ENCODE measurements around the gene LMF1. TPM values are rescaled to one million over a fixed set of nuclear protein-coding genes. Genes with fewer than 3 reads are reported as not detected.
"Not testable (repeated sequence)": the region's sequence is repeated elsewhere in the genome, so short reads cannot be mapped to it uniquely, and the experiment has no call there.

LMF1 gene
- total RNA-seq, 1 donor from 2014 or later: 24.6 TPM

- TF ChIP-seq CTCF (IDR thresholded peaks at IDR 0.05): no peak
- H3K27ac Mint-ChIP-seq (ENCODE audit: unreplicated experiment): no peak overlapping the region
- peaks cover 3% of the 10 kb centered on the region for H3K36me3 Mint-ChIP-seq (ENCODE audit: unreplicated experiment)
- no peak for DNase-seq (ENCODE audit: extremely low spot score, unreplicated experiment)
- no peak overlapping the region for H3K4me3 Mint-ChIP-seq (ENCODE audit: unreplicated experiment)
- H3K9me3 Mint-ChIP-seq (ENCODE audit: unreplicated experiment): no peaks in the 10 kb centered on the region
- no peaks in the 10 kb centered on the region for H3K4me1 Mint-ChIP-seq (ENCODE audit: unreplicated experiment)
- H3K27me3 Mint-ChIP-seq (ENCODE audit: unreplicated experiment): no peaks in the 10 kb centered on the region
Observed at GRCh38 chr16:891353-891740, 79.4 kb downstream of the LMF1 start.

- H3K27me3 Mint-ChIP-seq (ENCODE audit: unreplicated experiment): no peaks in the 10 kb centered on the region
- no peak overlapping the region for H3K27ac Mint-ChIP-seq (ENCODE audit: unreplicated experiment)
- no peaks in the 10 kb centered on the region for H3K4me1 Mint-ChIP-seq (ENCODE audit: unreplicated experiment)
- TF ChIP-seq CTCF (IDR thresholded peaks at IDR 0.05): no peak
- H3K9me3 Mint-ChIP-seq (ENCODE audit: unreplicated experiment): no peaks in the 10 kb centered on the region
- no peak for DNase-seq (ENCODE audit: extremely low spot score, unreplicated experiment)
- no peak overlapping the region for H3K4me3 Mint-ChIP-seq (ENCODE audit: unreplicated experiment)
- H3K36me3 Mint-ChIP-seq (ENCODE audit: unreplicated experiment): peaks cover 3% of the 10 kb centered on the region
Observed at GRCh38 chr16:890716-891352, 80.0 kb downstream of the LMF1 start.

GRCh38 chr16:890217-890616 lies 80.6 kb downstream of the LMF1 start:
- H3K4me3 Mint-ChIP-seq (ENCODE audit: unreplicated experiment): no peak overlapping the region
- no peaks in the 10 kb centered on the region for H3K4me1 Mint-ChIP-seq (ENCODE audit: unreplicated experiment)
- no peaks in the 10 kb centered on the region for H3K27me3 Mint-ChIP-seq (ENCODE audit: unreplicated experiment)
- no peak for TF ChIP-seq CTCF (IDR thresholded peaks at IDR 0.05)
- H3K36me3 Mint-ChIP-seq (ENCODE audit: unreplicated experiment): peaks cover 3% of the 10 kb centered on the region
- no peak overlapping the region for H3K27ac Mint-ChIP-seq (ENCODE audit: unreplicated experiment)
- no peaks in the 10 kb centered on the region for H3K9me3 Mint-ChIP-seq (ENCODE audit: unreplicated experiment)
- no peak for DNase-seq (ENCODE audit: extremely low spot score, unreplicated experiment)

GRCh38 chr16:889586-889985 lies 81.2 kb downstream of the LMF1 start:
- Mint-ChIP-seq H3K36me3 (ENCODE audit: unreplicated experiment) (peaks cover 3% of the 10 kb centered on the region), H3K4me3 (ENCODE audit: unreplicated experiment) (no peak overlapping the region), H3K27me3 (ENCODE audit: unreplicated experiment) (no peaks in the 10 kb centered on the region), H3K9me3 (ENCODE audit: unreplicated experiment) (no peaks in the 10 kb centered on the region), H3K27ac (ENCODE audit: unreplicated experiment) (no peak overlapping the region), H3K4me1 (ENCODE audit: unreplicated experiment) (no peaks in the 10 kb centered on the region)
- TF ChIP-seq CTCF (IDR thresholded peaks at IDR 0.05): no peak
- no peak for DNase-seq (ENCODE audit: extremely low spot score, unreplicated experiment)

- H3K36me3 Mint-ChIP-seq (ENCODE audit: unreplicated experiment): peaks cover 3% of the 10 kb centered on the region
- no peaks in the 10 kb centered on the region for H3K9me3 Mint-ChIP-seq (ENCODE audit: unreplicated experiment)
- no peaks in the 10 kb centered on the region for H3K4me1 Mint-ChIP-seq (ENCODE audit: unreplicated experiment)
- no peak for DNase-seq (ENCODE audit: extremely low spot score, unreplicated experiment)
- no peaks in the 10 kb centered on the region for H3K27me3 Mint-ChIP-seq (ENCODE audit: unreplicated experiment)
- H3K4me3 Mint-ChIP-seq (ENCODE audit: unreplicated experiment): no peak overlapping the region
- H3K27ac Mint-ChIP-seq (ENCODE audit: unreplicated experiment): no peak overlapping the region
- TF ChIP-seq CTCF (IDR thresholded peaks at IDR 0.05): no peak
Observed at GRCh38 chr16:888901-889570, 81.7 kb downstream of the LMF1 start.

- not testable (repeated sequence) for H3K27ac Mint-ChIP-seq (ENCODE audit: unreplicated experiment); DNase-seq (ENCODE audit: extremely low spot score, unreplicated experiment); H3K4me3 Mint-ChIP-seq (ENCODE audit: unreplicated experiment); H3K36me3 Mint-ChIP-seq (ENCODE audit: unreplicated experiment); H3K27me3 Mint-ChIP-seq (ENCODE audit: unreplicated experiment); H3K9me3 Mint-ChIP-seq (ENCODE audit: unreplicated experiment); H3K4me1 Mint-ChIP-seq (ENCODE audit: unreplicated experiment)
Observed at GRCh38 chr16:888456-888855, 82.3 kb downstream of the LMF1 start.

Measured in osteocyte (in vitro differentiated cells).